SKM-1 (cell line): ENCODE measurements around the gene CEP128.

Experiments used
- DNase-seq: peaks from one replicate; lab custom pipeline; 2025; ENCODE audit not compliant: unreplicated experiment; lab: John Stamatoyannopoulos, UW

The CEP128 gene

GRCh38 chr14:80906336-80906735 lies 35.2 kb downstream of the CEP128 start:
- DNase-seq: no peak

DNA sequence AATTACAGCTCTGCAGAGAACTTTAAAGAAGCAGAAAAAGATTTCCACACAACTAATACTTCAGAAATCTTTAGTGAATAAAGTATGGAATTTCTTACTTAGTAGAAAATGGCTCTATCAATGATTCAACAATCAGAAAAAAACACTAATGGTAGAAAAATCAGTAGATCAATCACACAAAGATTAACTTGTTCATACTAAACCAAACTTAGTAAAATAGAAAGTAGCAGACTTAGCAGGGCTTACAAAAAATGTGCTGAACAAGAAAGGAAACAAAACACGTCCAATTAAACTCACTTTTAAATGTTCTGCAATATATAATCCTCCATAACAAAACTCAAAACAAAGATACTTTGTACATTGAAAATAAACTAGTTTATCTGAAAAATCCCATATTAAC lies 38.9 kb downstream of the CEP128 start:
- DNase-seq: no peak

- no peak for DNase-seq
Measured at GRCh38 chr14:80901822-80902221, 39.7 kb downstream of the CEP128 start.

GRCh38 chr14:80901260-80901659 lies 40.3 kb downstream of the CEP128 start:
- DNase-seq: no peak

DNA sequence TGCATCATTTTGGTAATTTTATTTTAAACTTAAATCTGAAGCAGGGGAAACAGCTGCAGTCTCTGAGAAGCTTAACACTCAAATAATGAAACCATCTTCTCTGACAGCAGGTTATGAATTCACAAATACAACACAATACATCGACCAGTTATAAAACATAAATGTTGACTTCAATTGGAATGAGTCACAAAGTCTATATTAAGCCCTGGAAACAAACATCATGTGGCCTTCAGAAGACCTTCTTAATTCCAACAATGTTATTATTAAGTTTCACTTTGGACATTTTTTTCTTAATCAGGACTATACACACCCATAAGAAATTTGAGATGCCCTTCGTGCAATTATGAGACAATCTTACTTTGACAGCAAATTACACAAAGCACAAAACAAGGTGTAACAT lies 68.9 kb downstream of the CEP128 start:
- DNase-seq: no peak

DNA sequence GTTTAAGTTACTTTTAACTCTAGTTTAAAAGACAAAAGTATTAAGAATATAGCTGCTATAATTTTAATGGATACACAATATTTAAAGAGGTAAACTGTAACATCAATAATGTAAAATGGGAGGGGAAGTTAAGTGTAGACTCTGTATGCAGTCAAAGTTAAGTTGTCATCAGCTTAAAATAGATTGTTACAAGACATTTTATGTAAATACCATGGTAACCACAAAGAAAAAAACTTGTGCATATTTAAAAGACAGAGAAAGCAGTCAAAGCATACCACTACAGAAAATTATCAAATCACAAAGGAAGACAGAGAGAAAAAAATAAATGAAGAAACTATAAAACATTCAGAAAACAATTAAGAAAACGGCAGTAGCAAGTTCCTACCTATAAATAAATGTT lies 73.3 kb downstream of the CEP128 start:
- DNase-seq: no peak

DNA sequence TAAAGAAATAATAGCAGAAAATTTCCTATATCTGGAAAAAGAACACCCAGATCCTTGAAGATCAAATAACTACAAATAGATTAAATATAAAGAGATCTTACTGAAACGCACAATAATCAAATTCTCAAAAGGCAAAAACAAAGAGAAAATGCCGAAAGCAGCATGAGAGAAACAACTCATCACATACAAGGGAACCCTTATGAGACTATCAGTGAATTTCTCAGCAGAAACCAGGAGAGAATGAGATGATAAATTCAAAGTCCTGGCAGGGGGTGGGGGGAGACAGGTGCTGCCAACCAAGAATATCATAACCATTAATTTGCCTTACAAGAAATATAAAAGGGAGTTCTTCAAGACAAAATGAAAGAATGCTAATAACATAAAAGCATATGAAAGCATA lies 73.7 kb downstream of the CEP128 start:
- no peak for DNase-seq

DNA sequence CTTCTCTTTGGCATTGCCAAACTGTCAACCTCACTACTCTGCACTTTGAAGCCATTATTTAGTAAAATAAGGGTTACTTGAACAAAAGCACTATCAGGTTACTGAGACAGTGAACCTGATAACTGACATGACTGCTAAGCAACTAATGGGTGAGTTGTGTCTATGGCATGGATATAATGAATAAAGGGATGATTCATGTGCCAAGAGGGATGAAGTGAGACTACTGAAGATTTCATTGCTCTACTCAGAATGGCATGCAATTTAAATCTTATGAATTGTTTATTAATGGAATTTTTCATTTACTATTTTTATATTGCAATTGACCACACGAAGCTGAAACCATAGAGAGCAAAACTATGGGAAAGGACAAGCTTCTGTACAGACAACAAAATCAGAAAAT lies 74.4 kb downstream of the CEP128 start:
- no peak for DNase-seq

- no peak for DNase-seq
Measured at GRCh38 chr14:80865565-80865964, 76.0 kb downstream of the CEP128 start.

- no peak for DNase-seq
Measured at GRCh38 chr14:80862983-80863382, 78.6 kb downstream of the CEP128 start.

- DNase-seq: no peak
Measured at GRCh38 chr14:80862541-80862940, 79.0 kb downstream of the CEP128 start.

DNA sequence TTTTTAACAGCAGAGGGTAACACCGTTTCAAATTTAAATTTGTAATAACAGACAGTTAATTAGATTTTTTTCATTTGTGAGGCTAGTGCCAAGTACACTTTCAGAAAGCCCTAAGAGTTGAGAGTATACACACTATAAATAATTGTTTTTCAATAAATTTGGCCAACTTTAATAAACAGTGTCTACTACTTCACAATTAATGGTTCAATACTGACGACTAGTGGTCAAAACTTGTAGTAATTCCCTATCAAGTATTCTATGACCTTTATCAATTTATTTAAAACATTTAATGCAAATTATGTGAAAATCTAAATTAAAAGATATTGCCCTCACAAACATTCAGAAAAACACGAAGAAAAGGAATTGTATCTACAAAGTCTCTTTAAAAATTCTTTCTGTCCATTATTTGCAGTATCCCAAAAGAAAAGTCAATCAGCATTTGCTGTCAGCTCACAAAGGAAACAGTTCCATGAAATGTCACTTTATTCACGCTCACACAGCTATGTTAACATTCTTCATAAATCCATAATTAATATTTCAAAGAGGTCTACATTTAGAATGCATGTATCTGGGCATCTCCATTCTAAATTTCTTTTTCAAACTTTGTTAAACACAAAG lies 91.2 kb downstream of the CEP128 start:
- no peak for DNase-seq

- DNase-seq: no peak
Measured at GRCh38 chr14:80847070-80847469, 94.5 kb downstream of the CEP128 start.

- no peak for DNase-seq
Measured at GRCh38 chr14:80845856-80846255, 95.7 kb downstream of the CEP128 start.

- no peak for DNase-seq
Measured at GRCh38 chr14:80844872-80845271, 96.7 kb downstream of the CEP128 start.

GRCh38 chr14:80839743-80840142 lies 101.8 kb downstream of the CEP128 start:
- DNase-seq: no peak

- no peak for DNase-seq
Measured at GRCh38 chr14:80809663-80810062, 131.9 kb downstream of the CEP128 start.

GRCh38 chr14:80805136-80805535 lies 136.4 kb downstream of the CEP128 start:
- DNase-seq: no peak

GRCh38 chr14:80798878-80799277 lies 142.7 kb downstream of the CEP128 start:
- DNase-seq: no peak

DNA sequence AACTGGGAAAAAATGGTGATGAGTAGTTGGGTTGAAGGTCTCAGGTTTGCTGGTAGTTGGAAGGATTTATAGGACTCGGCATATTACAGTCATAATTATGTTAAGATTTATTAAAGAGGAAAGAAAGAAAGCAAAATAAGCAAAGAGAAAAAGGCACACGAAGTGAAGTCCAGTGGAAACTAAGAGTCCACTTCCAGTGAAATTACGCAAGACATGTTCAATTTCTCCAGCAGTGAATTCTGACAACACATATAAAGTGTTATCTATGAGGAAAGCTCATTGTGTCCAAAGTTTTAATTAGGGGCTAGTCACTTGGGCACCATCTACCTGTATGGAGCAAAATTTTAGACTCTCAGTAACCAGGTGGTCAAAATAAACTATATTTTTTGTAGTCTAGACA lies 143.3 kb downstream of the CEP128 start:
- no peak for DNase-seq

DNA sequence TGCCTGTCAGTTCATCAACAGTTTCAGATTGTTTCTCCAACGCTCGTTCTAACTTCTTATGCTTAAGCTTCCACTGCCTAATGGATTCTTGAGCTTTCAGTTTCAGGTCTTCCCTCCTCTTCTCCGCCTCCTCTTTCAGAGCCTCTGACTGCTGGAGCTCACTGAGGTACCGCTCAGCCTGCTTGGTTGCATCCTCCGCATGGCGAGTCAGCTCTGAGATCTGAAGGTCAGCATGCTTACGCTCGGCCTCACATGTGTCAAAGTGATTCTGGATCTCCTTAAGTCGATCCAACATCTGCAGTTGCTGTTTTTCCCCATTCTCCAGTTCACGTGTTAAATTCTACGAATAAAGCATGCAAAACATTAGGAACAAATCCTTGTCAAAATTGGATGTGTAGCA lies 148.8 kb downstream of the CEP128 start:
- no peak for DNase-seq

- DNase-seq: no peak
Measured at GRCh38 chr14:80787876-80788275, 153.7 kb downstream of the CEP128 start.

GRCh38 chr14:80784820-80785219 lies 156.7 kb downstream of the CEP128 start:
- DNase-seq: no peak

GRCh38 chr14:80781972-80782367 lies 159.6 kb downstream of the CEP128 start:
- no peak for DNase-seq
